GM12878 (cell line): Measurements from ENCODE around the gene COX5A. TPM values are rescaled to one million over a fixed set of nuclear protein-coding genes. Genes with fewer than 3 reads are reported as not detected.

ENCODE experiments used
- BACH1 ChIP-seq: fragments of 450-650 bp; IDR thresholded peaks from 2 replicates; pipeline ENCODE4 v1.6.1; 2017; ENCODE audit warnings: mild to moderate bottlenecking, borderline replicate concordance
- BHLHE40 ChIP-seq, 2 experiments: fragments of 450-650 bp in 1 of 2; IDR thresholded peaks; 2 replicates each; pipeline ENCODE4 v1.6.1; 2011 to 2017; ENCODE audit warnings: low read depth in 2 of 2, borderline replicate concordance in 1 of 2, improper control_type of control experiment in 1 of 2, low read length in 1 of 2, mild to moderate bottlenecking in 1 of 2
- CHD4 ChIP-seq: fragments of 200-600 bp; sonication (generic); IDR thresholded peaks from 2 replicates; pipeline ENCODE4 v1.6.1; 2016; ENCODE audit warnings: mild to moderate bottlenecking
- HDGF ChIP-seq: fragments of 450-650 bp; IDR thresholded peaks from 2 replicates; pipeline ENCODE4 v1.6.1; 2016; ENCODE audit warnings: antibody characterized with exemption
- KAT2A ChIP-seq: conservative IDR thresholded peaks from 2 replicates; pipeline ENCODE4 v1.6.1; 2011; ENCODE audit warnings: low read depth, low read length; ENCODE audit not compliant: control insufficient read depth
- KLF5 ChIP-seq: fragments of 450-650 bp; IDR thresholded peaks from 2 replicates; pipeline ENCODE4 v1.6.1; 2014; ENCODE audit warnings: mild to moderate bottlenecking; ENCODE audit not compliant: partially characterized antibody
- LARP7 ChIP-seq: fragments of 450-650 bp; IDR thresholded peaks from 2 replicates; pipeline ENCODE4 v1.6.1; 2017; ENCODE audit warnings: mild to moderate bottlenecking
- NFYB ChIP-seq: IDR thresholded peaks from 2 replicates; pipeline ENCODE4 v1.6.1; 2011; ENCODE audit warnings: low read depth, mild to moderate bottlenecking, low read length, improper control_type of control experiment, moderate library complexity; ENCODE audit not compliant: insufficient read depth
- RBBP5 ChIP-seq: fragments of 200-600 bp; sonication (generic); conservative IDR thresholded peaks from 2 replicates; pipeline ENCODE4 v1.6.1; 2016
- TCF12 ChIP-seq: IDR thresholded peaks from 2 replicates; pipeline ENCODE4 v1.6.1; 2011; ENCODE audit warnings: low read depth, mild to moderate bottlenecking, low read length
- polyA plus RNA-seq, 11 experiments: library from polyadenylated mRNA; depleted of rRNA in 4 of 11; unstranded in 6 of 11; stranded (reverse) in 5 of 11; fragments of >200 nt; fragmentation: Nextera tagmentation in 4 of 11; fragmentation: Illumina TruSeq in 1 of 11; extraction: Ambion mirVana in 4 of 11; extraction: Trizol in 1 of 11; gene quantifications; 1 replicate in 1 of 11; 2 replicates in 10 of 11; pipeline versions ENCODE4 v1.2.1 to v1.2.3, GENCODE V29; 2011 to 2016; ENCODE audit warnings: inconsistent platforms in 2 of 11, missing spikeins in 2 of 11, low read depth in 1 of 11
- total RNA-seq, 4 experiments: library from RNA; depleted of rRNA in 3 of 4; stranded (reverse); fragments of >200 nt in 3 of 4; fragmentation: Illumina TruSeq in 1 of 4; extraction: Trizol in 1 of 4; gene quantifications; 2 replicates each; pipeline versions ENCODE4 v1.2.1 to v1.2.3, GENCODE V29; 2013 to 2021
- TF ChIP-seq, protein P1 (sequence below): IDR thresholded peaks from 2 replicates; pipeline ENCODE4 v1.6.1; 2012; ENCODE audit warnings: mild to moderate bottlenecking, low read depth, low read length
- TF ChIP-seq, protein P2 (sequence below): fragments of 450-650 bp; IDR thresholded peaks from 2 replicates; pipeline ENCODE4 v1.6.1; 2017; ENCODE audit warnings: mild to moderate bottlenecking, moderate library complexity
- TF ChIP-seq, protein P3 (sequence below): IDR thresholded peaks from 2 replicates; pipeline ENCODE4 v1.6.1; 2011; ENCODE audit warnings: low read depth, low read length, improper control_type of control experiment, borderline replicate concordance
- TF ChIP-seq, protein P4 (sequence below): fragments of 150-350 bp; IDR thresholded peaks from 2 replicates; pipeline ENCODE4 v1.6.1; 2016; ENCODE audit warnings: low read depth, low read length
- TF ChIP-seq, protein P5 (sequence below): IDR thresholded peaks from 2 replicates; pipeline ENCODE4 v1.6.1; 2011; ENCODE audit warnings: borderline replicate concordance, low read depth, mild to moderate bottlenecking, moderate library complexity, mixed read lengths, low read length; ENCODE audit not compliant: insufficient read depth; ENCODE audit errors: extremely low read length

The COX5A gene
- total and polyA plus RNA-seq, 10 of the 15 experiments (the other 5 are each of a cell fraction or from before 2014, with no cell fraction given), result 84.5 to 1,218 (median 392) TPM

DNA sequence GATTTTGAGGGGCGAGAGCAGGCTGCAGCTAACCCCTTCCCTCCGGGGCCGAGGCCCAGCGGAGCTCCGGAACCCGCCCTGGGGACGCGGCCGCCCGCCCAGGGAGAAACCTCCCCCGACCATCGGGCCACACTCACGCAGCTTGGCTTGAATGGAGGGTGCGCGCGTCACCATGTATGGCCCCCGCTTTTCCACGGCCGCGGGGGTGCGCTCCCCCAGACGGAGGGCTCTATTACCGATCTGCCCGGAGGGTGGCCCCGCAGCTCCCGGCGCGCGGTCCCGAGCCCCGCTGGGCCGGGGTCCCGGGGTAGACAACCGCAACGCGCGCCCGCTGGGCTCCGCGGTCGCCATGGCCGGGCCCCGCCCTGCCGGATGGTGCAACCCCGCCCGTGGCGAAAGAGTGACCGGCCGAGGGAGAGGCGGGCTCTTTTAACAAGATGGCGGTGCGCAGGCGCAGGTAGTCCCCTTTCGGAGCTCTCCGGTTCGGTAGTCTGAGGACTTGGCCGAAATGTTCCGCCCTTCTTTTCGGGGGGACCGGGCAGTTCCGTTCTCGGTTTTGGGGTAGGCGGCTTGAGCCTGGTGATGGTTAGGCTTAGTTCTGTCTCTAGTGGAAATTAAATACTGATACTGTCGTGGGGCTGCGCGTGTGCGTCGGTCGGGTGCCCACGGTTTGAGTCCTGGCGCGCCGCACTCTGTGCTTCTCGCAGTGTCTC, 31.3 kb downstream of the COX5A start, which contains the start of gene FAM219B (continued):
- TF ChIP-seq BACH1 (peak; percentile 83), KAT2A (no peak), LARP7 (peak; percentile 80; the same call in 1 of the 2 replicates), RBBP5 (0 out of 2 replicates have a peak, but pooled peaks have one; percentile 42), CHD4 (no peak), TCF12 (no peak), HDGF (no peak), BHLHE40 (IDR thresholded peaks at IDR 0.05; ENCODE audit: borderline replicate concordance in 1 of 2, low read depth in 2 of 2, low read length in 1 of 2) (peak; percentile 41 to 74; a peak in 3 of 4 replicates), NFYB (no peak), KLF5 (peak; percentile 63)
- TF ChIP-seq, protein P1, sequence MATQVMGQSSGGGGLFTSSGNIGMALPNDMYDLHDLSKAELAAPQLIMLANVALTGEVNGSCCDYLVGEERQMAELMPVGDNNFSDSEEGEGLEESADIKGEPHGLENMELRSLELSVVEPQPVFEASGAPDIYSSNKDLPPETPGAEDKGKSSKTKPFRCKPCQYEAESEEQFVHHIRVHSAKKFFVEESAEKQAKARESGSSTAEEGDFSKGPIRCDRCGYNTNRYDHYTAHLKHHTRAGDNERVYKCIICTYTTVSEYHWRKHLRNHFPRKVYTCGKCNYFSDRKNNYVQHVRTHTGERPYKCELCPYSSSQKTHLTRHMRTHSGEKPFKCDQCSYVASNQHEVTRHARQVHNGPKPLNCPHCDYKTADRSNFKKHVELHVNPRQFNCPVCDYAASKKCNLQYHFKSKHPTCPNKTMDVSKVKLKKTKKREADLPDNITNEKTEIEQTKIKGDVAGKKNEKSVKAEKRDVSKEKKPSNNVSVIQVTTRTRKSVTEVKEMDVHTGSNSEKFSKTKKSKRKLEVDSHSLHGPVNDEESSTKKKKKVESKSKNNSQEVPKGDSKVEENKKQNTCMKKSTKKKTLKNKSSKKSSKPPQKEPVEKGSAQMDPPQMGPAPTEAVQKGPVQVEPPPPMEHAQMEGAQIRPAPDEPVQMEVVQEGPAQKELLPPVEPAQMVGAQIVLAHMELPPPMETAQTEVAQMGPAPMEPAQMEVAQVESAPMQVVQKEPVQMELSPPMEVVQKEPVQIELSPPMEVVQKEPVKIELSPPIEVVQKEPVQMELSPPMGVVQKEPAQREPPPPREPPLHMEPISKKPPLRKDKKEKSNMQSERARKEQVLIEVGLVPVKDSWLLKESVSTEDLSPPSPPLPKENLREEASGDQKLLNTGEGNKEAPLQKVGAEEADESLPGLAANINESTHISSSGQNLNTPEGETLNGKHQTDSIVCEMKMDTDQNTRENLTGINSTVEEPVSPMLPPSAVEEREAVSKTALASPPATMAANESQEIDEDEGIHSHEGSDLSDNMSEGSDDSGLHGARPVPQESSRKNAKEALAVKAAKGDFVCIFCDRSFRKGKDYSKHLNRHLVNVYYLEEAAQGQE, result 0 out of 2 replicates have a peak, but pooled peaks have one; percentile 16
- TF ChIP-seq, protein P2, sequence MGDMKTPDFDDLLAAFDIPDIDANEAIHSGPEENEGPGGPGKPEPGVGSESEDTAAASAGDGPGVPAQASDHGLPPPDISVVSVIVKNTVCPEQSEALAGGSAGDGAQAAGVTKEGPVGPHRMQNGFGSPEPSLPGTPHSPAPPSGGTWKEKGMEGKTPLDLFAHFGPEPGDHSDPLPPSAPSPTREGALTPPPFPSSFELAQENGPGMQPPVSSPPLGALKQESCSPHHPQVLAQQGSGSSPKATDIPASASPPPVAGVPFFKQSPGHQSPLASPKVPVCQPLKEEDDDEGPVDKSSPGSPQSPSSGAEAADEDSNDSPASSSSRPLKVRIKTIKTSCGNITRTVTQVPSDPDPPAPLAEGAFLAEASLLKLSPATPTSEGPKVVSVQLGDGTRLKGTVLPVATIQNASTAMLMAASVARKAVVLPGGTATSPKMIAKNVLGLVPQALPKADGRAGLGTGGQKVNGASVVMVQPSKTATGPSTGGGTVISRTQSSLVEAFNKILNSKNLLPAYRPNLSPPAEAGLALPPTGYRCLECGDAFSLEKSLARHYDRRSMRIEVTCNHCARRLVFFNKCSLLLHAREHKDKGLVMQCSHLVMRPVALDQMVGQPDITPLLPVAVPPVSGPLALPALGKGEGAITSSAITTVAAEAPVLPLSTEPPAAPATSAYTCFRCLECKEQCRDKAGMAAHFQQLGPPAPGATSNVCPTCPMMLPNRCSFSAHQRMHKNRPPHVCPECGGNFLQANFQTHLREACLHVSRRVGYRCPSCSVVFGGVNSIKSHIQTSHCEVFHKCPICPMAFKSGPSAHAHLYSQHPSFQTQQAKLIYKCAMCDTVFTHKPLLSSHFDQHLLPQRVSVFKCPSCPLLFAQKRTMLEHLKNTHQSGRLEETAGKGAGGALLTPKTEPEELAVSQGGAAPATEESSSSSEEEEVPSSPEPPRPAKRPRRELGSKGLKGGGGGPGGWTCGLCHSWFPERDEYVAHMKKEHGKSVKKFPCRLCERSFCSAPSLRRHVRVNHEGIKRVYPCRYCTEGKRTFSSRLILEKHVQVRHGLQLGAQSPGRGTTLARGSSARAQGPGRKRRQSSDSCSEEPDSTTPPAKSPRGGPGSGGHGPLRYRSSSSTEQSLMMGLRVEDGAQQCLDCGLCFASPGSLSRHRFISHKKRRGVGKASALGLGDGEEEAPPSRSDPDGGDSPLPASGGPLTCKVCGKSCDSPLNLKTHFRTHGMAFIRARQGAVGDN, result peak; percentile 56; the same call in 1 of the 2 replicates
- TF ChIP-seq, protein P3, sequence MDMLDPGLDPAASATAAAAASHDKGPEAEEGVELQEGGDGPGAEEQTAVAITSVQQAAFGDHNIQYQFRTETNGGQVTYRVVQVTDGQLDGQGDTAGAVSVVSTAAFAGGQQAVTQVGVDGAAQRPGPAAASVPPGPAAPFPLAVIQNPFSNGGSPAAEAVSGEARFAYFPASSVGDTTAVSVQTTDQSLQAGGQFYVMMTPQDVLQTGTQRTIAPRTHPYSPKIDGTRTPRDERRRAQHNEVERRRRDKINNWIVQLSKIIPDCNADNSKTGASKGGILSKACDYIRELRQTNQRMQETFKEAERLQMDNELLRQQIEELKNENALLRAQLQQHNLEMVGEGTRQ, result no peak
- TF ChIP-seq, protein P4, sequence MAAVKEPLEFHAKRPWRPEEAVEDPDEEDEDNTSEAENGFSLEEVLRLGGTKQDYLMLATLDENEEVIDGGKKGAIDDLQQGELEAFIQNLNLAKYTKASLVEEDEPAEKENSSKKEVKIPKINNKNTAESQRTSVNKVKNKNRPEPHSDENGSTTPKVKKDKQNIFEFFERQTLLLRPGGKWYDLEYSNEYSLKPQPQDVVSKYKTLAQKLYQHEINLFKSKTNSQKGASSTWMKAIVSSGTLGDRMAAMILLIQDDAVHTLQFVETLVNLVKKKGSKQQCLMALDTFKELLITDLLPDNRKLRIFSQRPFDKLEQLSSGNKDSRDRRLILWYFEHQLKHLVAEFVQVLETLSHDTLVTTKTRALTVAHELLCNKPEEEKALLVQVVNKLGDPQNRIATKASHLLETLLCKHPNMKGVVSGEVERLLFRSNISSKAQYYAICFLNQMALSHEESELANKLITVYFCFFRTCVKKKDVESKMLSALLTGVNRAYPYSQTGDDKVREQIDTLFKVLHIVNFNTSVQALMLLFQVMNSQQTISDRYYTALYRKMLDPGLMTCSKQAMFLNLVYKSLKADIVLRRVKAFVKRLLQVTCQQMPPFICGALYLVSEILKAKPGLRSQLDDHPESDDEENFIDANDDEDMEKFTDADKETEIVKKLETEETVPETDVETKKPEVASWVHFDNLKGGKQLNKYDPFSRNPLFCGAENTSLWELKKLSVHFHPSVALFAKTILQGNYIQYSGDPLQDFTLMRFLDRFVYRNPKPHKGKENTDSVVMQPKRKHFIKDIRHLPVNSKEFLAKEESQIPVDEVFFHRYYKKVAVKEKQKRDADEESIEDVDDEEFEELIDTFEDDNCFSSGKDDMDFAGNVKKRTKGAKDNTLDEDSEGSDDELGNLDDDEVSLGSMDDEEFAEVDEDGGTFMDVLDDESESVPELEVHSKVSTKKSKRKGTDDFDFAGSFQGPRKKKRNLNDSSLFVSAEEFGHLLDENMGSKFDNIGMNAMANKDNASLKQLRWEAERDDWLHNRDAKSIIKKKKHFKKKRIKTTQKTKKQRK, result no peak
- TF ChIP-seq, protein P5, sequence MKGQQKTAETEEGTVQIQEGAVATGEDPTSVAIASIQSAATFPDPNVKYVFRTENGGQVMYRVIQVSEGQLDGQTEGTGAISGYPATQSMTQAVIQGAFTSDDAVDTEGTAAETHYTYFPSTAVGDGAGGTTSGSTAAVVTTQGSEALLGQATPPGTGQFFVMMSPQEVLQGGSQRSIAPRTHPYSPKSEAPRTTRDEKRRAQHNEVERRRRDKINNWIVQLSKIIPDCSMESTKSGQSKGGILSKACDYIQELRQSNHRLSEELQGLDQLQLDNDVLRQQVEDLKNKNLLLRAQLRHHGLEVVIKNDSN, result no peak
